RPMI7951 (cell line): Measurements from ENCODE around the gene TOM1L2. TPM values are rescaled to one million over a fixed set of nuclear protein-coding genes. Genes with fewer than 3 reads are reported as not detected.

Experiments used
- DNase-seq: peaks from one replicate; pipeline ENCODE4 v3.0.0-alpha.2; 2012; ENCODE audit warnings: low read depth
- total RNA-seq: library from RNA; depleted of rRNA; stranded (reverse); fragments of >200 nt; shearing (Covaris generic); gene quantifications from 2 replicates; pipeline ENCODE4 v1.2.3, GENCODE V29; 2014

The TOM1L2 gene
- total RNA-seq, 1 experiment from 2014 or later, result 18.5 TPM

DNA sequence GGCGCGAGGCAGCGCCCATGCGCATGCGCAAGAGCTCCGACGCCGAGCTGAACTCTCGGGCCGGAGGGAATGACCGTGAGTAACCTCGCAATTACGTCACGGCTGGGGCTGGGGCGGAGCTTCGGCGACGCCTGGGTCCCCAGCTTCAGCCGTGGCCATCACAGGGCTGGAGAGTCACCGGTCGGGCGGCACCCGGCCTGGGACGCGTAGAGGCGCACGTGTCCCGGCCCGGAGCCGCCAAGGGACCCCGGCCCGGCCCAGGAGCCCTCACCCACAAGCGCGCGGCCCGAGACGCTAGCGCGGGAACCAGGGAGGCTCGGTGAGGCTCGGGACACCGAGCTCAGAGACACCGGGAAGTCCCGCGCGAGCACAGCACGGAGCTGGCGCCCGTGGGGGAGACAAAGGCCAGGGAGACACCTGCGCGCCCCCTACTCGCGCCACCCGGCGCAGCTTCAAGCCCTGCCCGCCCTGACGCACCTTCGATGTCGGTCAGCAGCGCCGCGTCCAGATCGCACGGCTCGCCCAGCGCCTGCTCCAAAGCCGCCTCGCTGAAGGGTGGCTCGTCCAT lies 135.9 kb downstream of the TOM1L2 start:
- peak; percentile 90 for DNase-seq

- DNase-seq, result no peak
Observed at GRCh38 chr17:17835415-17836249, 136.6 kb downstream of the TOM1L2 start.

GRCh38 chr17:17834974-17835373 lies 137.2 kb downstream of the TOM1L2 start:
- no peak for DNase-seq

- DNase-seq, result no peak
Observed at GRCh38 chr17:17833658-17834357, 138.4 kb downstream of the TOM1L2 start.

DNA sequence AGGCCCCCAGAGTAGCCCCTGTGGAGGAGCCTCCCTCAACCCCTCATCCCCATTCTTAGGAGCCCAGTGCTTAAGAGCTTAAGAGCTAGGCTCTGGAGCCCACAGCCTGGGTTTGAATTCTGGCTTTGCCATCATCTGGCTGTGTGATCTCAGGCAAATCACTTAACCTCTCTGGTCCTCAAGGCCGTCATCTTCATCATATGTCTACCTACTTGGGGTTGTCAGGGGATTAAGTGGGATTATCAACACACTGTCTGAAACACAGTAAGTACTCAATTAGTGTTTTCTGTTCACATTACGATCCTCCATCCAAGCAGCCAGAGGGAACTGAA lies 140.2 kb downstream of the TOM1L2 start:
- DNase-seq, result no peak

DNA sequence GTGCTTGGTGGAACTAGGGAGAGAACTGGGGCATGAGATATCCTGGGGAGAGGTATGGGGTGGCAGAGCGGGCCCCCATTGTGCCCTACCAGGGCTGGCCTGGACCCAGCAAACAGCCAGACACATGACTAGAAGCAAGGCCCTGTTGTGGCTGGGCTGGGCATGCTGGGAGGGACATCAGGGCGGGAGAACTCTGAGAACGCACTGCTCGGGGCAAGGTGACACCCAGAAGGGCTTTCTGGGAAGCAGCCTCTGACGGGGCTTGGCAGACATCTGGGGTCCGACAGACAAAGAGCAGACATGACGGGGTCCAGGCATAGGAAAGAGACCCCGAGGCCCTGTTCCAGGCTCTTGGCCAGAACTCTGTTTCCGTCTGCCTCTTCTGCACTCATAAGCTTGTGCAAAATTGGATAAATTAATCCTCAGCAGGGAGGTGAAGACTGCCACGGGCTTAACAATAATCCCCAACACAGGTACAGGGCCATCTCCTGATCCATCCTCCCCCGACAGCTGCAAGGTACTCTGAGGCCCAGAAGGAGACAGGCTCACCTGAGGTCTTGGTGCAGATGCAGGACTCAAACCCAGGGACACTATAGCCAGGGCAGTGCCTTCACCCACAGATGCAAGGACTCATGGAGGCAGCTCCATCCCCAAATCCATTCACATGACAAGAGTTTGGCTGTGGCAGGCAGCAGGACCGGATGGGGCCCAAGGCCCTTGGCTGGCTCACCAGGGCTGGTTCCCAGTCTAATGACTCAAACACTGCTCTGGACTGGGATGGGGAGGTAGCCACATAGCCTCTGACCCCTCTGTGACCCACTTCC lies 140.8 kb downstream of the TOM1L2 start:
- no peak for DNase-seq

GRCh38 chr17:17830740-17831207 lies 141.4 kb downstream of the TOM1L2 start:
- DNase-seq, result no peak

- DNase-seq, result no peak
Observed at GRCh38 chr17:17830269-17830567, 142.0 kb downstream of the TOM1L2 start.

- DNase-seq, result no peak
Observed at GRCh38 chr17:17827826-17828621, 144.2 kb downstream of the TOM1L2 start.

DNA sequence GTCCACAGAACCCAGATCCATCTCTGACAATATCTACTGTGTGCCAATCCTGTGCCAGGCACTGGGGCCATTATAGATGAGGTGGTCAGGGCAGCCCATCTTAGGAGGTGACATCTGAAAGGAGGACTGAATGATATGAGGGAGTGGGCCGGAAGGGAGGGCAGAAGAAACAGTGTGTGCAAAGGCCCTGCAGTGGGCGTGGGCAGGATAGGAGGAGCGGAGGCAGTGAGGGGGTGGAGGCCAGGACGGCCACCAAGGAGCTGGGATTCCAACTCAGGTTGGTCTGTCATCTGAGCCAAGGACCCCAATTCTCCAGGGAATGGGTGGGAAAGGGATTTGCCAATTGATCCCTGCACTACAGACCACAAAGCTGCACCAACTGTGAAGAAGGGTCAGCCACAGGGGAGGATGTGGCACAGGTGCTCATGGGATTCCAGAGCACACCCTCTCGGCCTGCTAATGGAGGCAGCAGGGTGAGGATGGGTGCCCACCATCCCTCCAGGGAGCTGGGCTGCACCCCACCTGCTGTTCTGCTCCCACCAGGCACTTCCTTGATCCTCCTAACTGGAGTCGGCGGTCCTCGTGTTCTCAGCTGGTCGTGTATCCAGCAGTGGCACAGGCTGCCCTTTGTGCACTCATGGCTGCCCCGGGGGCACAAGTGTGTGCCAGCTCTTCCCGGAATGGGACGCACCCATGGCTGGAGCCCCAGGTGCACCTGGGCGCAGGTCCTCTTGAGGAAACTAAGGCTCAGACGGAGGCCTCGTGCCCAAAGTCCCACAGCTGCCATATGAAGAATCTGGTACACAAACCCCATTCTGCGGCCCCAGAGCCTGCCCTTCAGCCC lies 145.0 kb downstream of the TOM1L2 start:
- no peak for DNase-seq

DNA sequence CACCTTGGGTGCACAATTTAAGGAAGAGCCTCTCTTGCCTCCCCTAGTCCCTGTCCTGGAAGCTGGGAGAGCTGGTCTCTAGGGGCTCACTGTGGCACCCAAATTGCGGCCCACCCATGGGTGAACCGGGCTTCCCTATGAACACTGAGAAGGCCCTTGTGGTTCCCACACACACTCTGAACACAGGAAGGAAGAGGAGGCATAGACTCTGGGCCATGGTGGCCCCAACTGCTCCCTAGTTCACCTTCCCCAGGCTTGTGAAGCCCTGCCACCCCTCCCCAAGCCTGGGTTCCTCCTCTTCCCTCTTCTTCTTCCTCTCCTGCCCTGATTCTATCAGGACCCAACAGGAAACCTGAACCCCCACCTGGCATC lies 145.9 kb downstream of the TOM1L2 start:
- no peak for DNase-seq

DNA sequence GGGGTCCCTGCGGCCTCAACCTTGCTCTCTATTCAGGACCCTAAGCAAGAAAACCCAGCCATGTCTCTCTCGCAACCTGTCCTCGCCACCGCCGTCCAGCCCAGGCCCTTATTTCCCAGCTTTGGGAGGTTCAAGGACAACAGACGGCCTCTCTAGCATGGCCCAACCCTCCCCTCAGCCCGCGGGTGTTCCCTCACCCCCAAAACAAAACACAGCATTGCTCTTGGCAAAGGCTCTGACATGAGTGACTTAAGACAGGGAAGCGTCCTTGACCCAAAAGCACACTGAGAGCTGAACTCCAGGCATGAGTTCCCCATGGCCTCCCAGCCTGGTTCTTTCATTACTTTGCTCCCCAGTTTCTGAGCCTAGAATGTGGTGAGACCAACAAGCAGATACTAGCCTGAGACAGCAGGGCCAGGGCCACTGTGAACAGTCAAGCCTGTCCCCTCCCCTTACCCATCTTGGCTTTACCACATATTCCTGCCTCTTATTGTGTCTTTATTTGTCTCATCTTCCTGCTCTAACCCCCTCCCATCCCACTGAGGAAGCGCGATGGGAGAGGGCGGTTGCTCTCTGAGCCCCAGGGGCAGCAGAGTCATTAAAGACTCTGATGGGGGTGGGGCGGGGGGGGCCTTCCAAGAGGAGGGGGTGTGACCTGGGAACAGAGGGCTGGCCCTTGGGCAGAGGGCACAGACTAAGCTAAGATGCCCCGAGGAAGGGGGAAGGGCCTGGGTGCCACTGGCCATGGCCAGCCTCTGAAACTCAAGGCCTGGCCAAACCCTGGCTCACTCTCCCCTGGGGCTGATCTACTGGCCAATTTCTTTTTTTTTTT lies 147.2 kb downstream of the TOM1L2 start:
- no peak for DNase-seq

DNA sequence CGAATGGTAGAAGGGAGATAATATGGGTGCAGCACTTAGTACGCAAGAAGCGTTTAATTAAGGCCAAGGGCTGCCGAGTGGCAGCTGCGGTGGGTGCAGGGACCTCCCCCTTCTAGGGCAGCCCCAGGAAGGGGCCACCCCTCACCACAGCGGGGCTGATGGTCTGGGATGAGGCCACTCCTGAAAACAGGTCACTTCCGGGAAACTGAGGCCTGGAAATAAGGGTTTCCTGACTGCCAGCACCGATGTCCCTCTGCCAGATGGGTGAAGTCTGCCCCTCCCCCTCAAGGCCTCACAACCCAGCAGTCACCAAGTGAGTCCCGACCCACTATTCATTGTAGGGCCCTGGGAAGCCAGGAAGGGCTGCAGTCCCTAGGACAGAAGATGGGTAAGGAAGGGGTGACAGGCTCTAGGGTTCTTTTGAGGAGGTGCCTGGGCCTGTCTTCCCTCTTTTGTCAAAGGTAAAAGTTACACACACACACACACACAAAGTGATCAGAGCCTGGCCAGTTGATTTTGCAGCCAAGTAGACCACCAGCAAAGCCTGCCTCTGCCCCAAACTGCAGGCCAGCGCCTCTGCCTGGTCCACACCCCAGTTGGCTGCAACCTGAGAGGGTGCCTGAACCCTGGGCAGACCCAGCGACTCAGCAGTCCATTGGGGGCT lies 147.9 kb downstream of the TOM1L2 start:
- no peak for DNase-seq

- peak; percentile 87 for DNase-seq
Observed at GRCh38 chr17:17823433-17824118, 148.6 kb downstream of the TOM1L2 start.

DNA sequence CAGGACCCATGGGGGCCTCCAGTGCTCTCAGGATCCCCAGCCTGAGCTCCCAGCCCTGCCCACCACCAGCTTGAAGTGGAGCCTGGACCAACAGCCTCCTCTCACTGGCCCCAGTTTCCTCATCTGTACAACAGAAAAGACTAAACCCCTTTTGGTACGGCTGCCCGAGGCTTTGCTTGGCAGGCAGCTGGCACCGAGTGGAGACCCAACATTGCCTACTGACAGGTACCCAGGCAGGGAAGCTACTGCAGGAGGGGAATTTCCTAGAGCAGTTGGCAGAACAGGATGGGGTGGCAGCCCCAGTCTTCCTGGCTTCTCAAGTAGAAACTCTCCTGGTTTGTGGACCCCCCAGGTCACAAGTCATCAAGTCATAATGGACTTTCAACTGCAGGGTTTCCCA lies 149.6 kb downstream of the TOM1L2 start:
- no peak for DNase-seq

- peak; percentile 93 for DNase-seq
Observed at GRCh38 chr17:17822189-17822588, 150.0 kb downstream of the TOM1L2 start.

GRCh38 chr17:17820463-17821158 lies 151.6 kb downstream of the TOM1L2 start:
- DNase-seq, result no peak

- no peak for DNase-seq
Observed at GRCh38 chr17:17820046-17820445, 152.2 kb downstream of the TOM1L2 start.
